Measurements from ENCODE around the gene TP73.

DNA sequence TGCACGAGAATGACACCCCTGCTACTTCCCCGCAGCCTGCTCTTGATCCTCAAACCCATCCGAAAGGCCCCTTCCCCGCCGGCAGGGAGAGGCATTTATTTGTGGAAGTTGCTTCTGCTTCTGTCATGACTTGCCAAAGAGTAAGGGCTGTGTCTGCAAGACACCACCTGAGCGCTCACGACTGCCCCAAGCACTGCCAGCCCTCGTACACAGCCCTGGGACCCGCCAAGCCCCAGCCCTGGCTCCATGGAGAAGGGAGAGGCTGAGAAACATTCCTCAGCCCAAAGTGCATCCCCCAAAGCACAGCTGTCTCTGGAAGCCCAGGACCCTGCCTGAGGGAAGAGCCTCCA is 33.8 kb upstream of the TP73 start:
- TF ChIP-seq CTCF (IDR thresholded peaks at IDR 0.05; ENCODE audit: low read depth, low read length, poor library complexity, severe bottlenecking) (no peak), EZH2phosphoT487 (IDR thresholded peaks at IDR 0.05; ENCODE audit: borderline replicate concordance, low read length) (no peak)

Measured in DOHH2 (cell line).